NCI-H1417 (cell line): ENCODE data around the gene TM9SF3.

Experiments
- DNase-seq, 3 experiments: peaks; one replicate each; lab custom pipeline; 2025; lab: John Stamatoyannopoulos, UW

Gene TM9SF3

GRCh38 chr10:96511044-96511945 lies 75.5 kb downstream of the TM9SF3 start:
- peak in 2 of 3 experiments; percentile 44 to 45 for DNase-seq

- no peak for DNase-seq
Observed at GRCh38 chr10:96509017-96509641, 77.7 kb downstream of the TM9SF3 start.

- DNase-seq, result no peak
Observed at GRCh38 chr10:96507044-96507443, 79.8 kb downstream of the TM9SF3 start.

GRCh38 chr10:96505150-96506136 lies 81.4 kb downstream of the TM9SF3 start:
- no peak for DNase-seq

GRCh38 chr10:96502561-96503282 lies 84.1 kb downstream of the TM9SF3 start:
- peak; percentile 38 to 87 (median 78) for DNase-seq

- no peak for DNase-seq
Observed at GRCh38 chr10:96501985-96502384, 84.8 kb downstream of the TM9SF3 start.

GRCh38 chr10:96500519-96500918 lies 86.3 kb downstream of the TM9SF3 start:
- DNase-seq, result no peak

GRCh38 chr10:96500050-96500449 lies 86.8 kb downstream of the TM9SF3 start:
- no peak for DNase-seq

GRCh38 chr10:96497391-96497790 lies 89.4 kb downstream of the TM9SF3 start:
- DNase-seq, result no peak

- DNase-seq, result no peak
Observed at GRCh38 chr10:96496281-96496925, 90.4 kb downstream of the TM9SF3 start.

- no peak for DNase-seq
Observed at GRCh38 chr10:96495544-96495943, 91.3 kb downstream of the TM9SF3 start.

- DNase-seq, result no peak
Observed at GRCh38 chr10:96494694-96495093, 92.1 kb downstream of the TM9SF3 start.

GRCh38 chr10:96493871-96494525 lies 92.8 kb downstream of the TM9SF3 start:
- DNase-seq, result no peak

GRCh38 chr10:96493254-96493653 lies 93.6 kb downstream of the TM9SF3 start:
- no peak for DNase-seq

- DNase-seq, result peak in 2 of 3 experiments; percentile 17 to 26
Observed at GRCh38 chr10:96491303-96491702, 95.5 kb downstream of the TM9SF3 start.

- DNase-seq, result no peak
Observed at GRCh38 chr10:96488161-96488935, 98.5 kb downstream of the TM9SF3 start.

- no peak for DNase-seq
Observed at GRCh38 chr10:96482815-96483588, 103.8 kb downstream of the TM9SF3 start.

GRCh38 chr10:96478355-96478754 lies 108.5 kb downstream of the TM9SF3 start:
- no peak for DNase-seq

GRCh38 chr10:96473866-96474265 lies 112.9 kb downstream of the TM9SF3 start:
- no peak for DNase-seq
